HG02588 (cell line): ENCODE results near the gene IFIT1B.
"Not testable (repeated sequence)": the region's sequence is repeated elsewhere in the genome, so short reads cannot be mapped to it uniquely, and the experiment has no call there.

Experiments
- ATAC-seq: cut with Tn5 transposase; IDR thresholded peaks from one replicate; pipeline ENCODE4 v1.9.1; 2021; ENCODE audit warnings: mild to moderate bottlenecking, moderate library complexity; ENCODE audit not compliant: unreplicated experiment

The IFIT1B gene

DNA sequence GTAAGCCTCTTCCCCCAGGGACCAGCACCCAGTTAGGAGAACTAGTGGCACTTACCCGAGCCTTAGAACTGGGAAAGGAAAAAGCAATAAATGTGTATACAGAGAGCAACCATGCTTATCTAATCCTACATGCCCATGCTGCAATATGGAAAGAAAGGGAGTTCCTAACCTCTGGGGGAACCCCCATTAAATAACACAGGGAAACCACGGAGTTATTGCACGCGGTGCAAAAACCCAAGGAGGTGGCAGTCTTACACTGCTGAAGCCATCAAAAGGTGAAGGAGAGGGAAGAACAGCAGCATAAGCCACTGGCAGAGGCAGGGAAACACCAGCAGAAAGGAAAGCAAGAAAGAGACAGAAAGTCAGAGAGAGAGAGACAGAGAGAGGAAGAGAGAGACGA, 32.7 kb downstream of the IFIT1B start:
- ATAC-seq: not testable (repeated sequence)

DNA sequence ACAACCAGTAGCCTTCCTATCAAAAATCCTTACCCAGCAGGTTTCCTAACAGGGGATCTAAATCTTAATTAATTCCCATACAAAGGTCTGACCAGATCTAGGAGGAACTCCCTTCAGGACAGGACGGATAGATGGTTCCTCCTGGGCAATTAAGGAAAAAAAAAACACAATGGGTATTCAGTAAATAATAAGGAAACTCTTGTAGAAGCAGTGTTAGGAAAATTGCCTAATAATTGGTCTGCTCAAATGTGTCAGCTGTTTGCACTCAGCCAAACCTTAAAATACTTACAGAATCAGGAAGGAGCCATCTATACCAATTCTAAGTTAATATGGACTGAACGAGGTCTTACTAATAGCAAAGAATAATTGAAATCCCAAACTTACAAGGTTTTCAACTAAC, 33.3 kb downstream of the IFIT1B start:
- not testable (repeated sequence) for ATAC-seq

DNA sequence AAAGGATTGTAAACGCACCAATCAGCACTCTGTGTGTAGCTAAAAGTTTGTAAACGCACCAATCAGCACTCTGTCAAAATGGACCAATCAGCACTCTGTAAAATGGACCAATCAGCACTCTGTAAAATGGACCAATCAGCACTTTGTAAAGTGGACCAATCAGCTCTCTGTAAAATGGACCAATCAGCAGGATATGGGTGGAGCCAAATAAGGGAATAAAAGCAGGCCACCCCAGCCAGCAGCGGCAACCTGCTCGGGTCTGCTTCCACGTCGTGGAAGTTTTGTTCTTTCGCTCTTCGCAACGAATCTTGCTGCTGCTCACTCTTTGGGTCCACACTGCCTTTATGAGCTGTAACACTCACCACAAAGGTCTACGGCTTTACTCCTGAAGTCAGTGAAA, 34.4 kb downstream of the IFIT1B start:
- not testable (repeated sequence) for ATAC-seq

DNA sequence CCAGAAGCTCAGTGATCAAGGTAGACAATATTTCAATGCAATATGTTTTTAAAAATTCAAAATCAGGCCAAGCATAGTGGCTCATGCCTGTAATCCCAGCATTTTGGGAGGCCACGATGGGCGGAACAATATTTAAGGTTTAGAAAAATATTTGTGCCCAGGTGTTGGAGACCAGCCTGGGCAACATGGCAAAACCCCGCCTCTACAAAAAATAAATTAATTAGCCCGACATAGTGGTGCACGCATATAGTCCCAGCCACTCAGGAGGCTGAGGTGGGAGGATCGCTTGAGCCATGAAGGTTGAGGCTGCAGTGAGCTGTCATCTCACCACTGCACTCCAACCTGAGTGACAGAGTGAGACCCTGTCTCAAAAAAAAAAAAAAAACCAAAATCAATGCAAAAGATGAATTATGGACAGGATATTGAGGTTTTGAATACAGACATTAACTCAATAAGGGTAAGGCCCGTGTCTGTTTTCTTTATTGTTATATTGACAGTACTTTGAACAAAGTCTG, 35.6 kb downstream of the IFIT1B start:
- ATAC-seq: no peak

DNA sequence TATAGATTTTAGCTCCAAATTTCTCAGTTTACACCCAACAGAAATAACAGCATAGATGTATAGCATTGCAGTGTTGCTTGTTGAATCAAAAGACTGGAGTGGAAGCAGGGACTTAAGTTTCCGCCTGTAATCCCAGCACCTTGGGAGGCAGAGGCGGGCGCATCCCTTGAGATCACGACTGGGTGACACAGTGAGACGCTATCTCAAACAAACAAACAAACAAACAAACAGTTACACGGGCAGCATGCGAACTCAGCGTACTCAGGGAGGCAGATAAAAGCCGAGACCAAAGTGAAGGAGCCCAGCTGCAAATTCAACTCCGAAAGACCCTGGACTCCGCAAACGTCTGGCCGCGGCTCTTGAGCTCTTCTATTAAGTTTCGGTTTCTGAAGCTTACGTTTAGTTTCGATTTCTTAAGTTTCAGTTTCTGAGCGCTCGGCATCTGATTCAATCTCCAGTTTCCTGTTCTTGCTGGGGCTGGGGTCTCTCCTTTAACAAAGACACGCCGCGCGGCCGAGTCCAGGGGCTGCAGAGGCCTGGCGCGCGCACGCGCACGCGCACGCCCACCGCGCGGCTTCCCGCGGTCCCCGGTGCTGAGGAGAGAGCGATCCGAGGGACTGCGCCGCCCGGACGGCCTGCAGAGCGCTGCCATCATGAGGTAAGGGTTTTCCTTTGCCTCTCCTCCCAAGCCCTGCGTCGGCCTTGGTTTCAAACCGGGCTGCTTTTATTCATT, 36.5 kb downstream of the IFIT1B start, which contains the start of gene IFIT5:
Gene IFIT5 (plus strand): TSS at position 423 of the 733 bp plus-strand sequence. CDS start 231 bp downstream, at position 654.
- ATAC-seq: peak; percentile 78

DNA sequence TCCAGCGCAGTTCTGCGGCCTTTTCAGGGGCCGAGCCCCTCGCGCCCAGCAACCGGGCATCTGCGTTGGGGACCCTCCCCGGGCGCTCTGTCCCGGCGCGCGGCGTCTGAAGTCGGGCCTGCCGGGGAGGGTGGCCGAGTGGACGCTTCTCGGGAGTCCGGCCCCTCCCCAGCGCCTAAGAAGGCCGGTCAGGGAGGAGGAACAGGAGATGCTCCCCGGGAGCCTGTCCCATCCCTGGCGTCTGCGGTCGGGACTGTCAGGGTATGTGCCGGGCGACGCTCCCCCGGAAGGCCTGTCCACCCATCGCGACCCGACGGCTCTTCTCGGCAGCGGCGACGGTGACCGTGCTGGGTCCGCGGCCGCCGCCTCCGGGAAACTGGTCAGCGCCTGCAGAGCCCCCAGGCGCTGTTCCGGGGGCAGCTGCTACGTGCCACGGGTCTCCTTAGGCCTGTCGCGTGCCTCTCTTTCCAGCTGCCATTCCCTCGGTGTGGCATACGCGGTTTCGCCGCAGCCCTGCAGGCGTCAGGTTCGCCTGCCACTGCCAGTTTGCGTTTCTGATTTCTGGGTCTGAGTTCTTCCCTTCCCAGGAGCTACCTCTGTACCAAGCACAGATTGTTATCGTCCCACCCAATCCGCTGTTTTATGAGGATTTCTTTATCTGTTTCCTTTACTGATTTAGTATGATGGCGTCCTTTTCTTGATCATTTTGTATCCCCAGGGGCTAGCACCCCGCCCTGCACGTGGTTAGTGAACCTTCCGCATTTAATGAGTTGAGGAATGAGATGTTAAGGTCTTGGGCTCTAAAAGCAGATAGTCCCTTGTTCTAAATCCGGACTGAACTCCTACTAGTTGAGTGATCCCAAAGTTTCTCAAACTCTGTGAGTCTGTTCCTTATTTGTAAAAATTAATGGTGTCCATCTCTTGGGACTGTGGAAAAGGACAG, 37.3 kb downstream of the IFIT1B start:
- peak; percentile 37 for ATAC-seq

DNA sequence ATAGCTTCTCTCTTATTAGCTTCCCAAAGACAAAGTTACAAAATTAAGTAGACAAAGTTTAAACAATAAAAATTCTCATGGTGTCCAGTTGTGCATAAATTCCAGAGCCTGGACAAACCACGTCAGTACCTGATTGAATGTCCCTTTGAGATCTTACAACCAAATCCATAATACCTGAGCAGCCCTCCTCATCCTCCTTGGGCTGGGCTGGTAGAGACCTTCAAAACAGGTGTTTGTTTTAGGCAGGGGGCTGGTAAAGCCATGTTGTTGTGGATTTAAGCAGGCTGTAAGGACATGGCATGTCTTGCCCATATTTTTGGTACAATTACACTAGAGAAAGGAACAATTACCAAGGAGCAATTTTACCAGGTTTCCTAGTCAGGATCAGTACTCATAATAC, 38.6 kb downstream of the IFIT1B start:
- ATAC-seq: no peak

DNA sequence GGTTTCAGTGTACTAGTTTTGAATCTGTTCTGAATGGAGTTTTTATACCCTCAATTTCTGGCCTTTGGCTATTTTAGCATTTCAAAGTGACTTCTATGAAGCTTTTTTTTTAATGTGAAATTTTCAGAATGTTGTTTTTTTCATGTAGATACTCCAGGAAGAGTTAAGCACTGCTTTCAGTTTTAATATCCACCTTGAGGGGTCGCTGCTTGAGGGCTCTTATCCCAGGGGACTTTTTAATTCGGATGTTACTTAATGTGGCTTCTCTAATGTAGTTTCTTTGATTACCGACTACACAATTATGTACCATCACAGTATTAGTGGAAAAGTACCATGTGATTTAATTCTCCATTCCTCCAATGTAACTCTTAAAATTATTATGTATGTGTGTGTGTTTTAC, 41.7 kb downstream of the IFIT1B start:
- ATAC-seq: no peak

DNA sequence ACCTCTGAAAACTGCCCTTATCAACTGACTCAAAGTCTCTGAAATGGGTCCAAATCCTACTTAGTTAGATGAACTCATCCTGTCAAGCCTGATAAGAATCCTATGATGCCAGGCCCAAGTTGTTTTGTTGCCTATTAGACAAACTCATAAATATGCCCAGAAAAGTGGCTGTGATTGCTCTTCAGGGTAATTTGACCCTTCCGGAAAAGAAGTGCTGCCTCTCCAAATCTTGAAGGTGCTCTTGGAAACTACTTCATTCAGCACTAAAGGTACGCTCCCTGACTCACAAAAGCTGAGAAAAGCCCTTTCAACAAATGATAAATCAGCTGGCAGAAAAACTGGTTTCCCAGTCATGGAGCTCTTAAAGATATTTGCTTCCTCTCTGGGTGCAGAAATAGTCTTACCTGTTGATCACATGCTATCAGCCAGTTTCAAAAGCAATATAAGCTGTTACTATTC, 43.2 kb downstream of the IFIT1B start:
- ATAC-seq: no peak

DNA sequence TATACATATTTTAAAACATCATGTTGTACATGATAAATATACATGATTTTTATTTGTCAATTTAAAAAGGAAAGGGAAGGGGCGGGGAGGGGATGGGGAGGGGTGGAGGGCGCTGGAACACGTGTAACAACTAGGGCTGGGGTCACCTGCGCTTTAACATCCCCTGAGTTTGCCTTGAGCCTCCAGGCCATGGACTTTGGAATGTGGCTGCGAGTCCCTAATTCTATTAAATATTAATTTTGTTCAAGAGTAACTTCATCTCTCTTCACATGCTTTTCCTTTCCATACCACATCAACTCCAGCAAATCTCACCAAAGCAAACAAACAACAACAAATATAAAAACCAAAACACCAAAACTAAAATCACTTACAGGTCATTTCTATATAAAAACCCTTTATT, 47.1 kb downstream of the IFIT1B start:
- no peak for ATAC-seq

DNA sequence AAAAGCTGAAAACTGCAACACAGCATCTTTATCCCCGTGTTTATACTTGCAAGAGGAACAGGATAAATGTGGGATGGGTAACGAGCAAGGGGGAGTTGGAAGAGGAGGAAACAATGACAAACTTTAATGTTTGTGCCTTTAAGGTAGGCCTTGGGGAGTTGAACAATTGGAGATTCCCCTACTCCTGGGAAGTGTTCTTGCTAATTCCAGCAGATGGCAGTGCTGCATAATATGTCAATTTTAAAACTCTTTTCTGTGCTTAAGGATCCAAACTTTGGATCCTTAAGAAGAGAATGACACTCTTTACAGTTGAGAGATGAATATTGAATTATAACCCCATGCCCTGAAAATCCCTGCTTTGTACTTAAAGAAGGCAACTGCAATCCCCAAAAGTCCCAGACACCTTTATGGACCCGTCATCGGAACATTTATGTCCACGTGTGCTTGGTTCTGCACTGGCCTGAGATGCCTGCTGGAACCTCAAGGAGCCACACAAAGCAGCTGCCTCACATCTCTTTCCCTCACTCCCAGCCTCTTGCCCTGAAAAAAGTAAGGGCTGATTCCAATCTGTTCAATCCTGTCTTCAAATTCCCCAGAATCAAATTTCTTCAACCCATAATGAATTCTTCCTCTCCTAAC, 48.5 kb downstream of the IFIT1B start:
- no peak for ATAC-seq

DNA sequence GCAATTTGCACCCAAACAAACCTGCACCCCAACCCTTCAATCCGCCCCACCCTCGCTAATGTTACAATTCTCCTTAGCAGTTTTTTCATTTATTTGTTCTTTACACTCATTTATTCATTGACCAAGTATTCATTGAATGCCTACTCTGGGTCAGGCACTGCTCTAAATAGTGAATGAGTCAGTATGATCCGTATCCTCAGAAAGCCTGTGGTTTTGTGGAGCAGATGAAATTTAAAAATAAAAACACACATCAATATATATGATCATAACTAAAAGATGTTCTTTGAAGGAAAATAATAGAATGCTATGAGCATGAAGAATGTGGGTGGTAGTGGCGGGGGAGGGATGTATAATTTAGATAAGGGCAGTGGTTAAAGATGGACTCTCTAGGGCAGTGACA, 49.8 kb downstream of the IFIT1B start:
- ATAC-seq: no peak

DNA sequence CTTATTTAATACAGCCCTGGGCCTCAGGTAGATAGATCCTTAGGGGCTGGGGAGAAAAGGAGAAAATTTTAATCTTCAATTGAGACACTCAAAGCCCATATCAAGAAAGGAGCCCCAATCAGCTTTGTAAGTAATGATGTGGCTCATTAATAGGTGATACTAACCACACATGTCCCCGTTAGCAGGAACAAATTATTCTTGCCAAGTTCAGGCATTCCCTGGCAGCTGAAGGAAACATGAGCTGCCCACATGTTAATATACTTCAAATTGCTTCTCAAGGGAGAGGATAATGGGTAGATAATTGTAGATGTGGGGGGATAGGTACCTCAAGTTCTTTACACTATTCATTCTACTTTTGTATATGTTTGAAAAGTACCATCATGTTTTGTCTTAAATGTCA, 51.0 kb downstream of the IFIT1B start:
- ATAC-seq: no peak

DNA sequence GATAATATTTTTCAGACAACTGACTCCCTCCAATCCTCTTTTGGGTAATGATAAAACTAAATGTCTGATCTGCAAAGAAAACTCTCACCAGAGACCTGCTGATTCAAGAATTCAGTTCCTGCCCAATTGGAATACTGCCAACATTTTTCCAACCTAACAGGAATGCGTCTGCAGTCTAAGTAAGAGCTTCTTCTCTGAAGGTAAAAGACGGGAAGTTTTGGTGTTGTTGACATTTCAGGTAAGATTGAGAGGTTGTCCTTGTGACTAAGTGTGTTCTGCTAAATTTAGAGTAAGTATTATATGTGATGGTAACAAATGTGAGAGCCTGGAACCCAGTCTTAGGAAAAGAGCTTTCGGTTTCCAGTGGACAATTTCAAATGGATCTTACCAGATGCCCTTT, 54.1 kb downstream of the IFIT1B start:
- ATAC-seq: no peak
